ENCODE data around the gene TPGS1. TPM values are rescaled to one million over a fixed set of nuclear protein-coding genes. Genes with fewer than 3 reads are reported as not detected.

The TPGS1 gene
- total and polyA plus RNA-seq, 4 donors = 12.2 to 32.7 (median 25.5) TPM

GRCh38 chr19:511101-511851 is 4.0 kb downstream of the TPGS1 start:
- DNase-seq (peak; percentile 26 to 55 (median 35)), ATAC-seq (ENCODE audit: insufficient read depth, low FRiP score) (no peak)
- 20 to 33% methylated on average over 24 to 30 of the region's 30 CpGs for WGBS, 2 donors
- Histone ChIP-seq H3K9me3 (ENCODE audit: control insufficient read depth in 4 of 4, insufficient read depth in 3 of 4, low read length in 3 of 4) (no peaks in the 10 kb centered on the region), H3K27me3 (ENCODE audit: control insufficient read depth in 3 of 3, insufficient read depth in 3 of 3, low read length in 2 of 3) (no peaks in the 10 kb centered on the region), H3K27ac (ENCODE audit: low read depth in 1 of 2, low read length in 1 of 2) (peak overlapping the region; percentile 52 to 77), H3K9ac (ENCODE audit: insufficient read depth in 1 of 2, low read length in 2 of 2) (peak overlapping the region in 1 of 2 donors; percentile 51), H3K4me1 (ENCODE audit: control insufficient read depth in 5 of 5, insufficient read depth in 5 of 5, low read length in 5 of 5) (peaks cover 0 to 27% (median 5%) of the 10 kb centered on the region in 5 donors), H3K36me3 (ENCODE audit: control insufficient read depth in 4 of 4, insufficient read depth in 4 of 4, low read length in 4 of 4) (peaks cover 0 to 7% (median 5%) of the 10 kb centered on the region in 4 donors), H3K4me3 (peak overlapping the region; percentile 3)
- TF ChIP-seq, protein P1, sequence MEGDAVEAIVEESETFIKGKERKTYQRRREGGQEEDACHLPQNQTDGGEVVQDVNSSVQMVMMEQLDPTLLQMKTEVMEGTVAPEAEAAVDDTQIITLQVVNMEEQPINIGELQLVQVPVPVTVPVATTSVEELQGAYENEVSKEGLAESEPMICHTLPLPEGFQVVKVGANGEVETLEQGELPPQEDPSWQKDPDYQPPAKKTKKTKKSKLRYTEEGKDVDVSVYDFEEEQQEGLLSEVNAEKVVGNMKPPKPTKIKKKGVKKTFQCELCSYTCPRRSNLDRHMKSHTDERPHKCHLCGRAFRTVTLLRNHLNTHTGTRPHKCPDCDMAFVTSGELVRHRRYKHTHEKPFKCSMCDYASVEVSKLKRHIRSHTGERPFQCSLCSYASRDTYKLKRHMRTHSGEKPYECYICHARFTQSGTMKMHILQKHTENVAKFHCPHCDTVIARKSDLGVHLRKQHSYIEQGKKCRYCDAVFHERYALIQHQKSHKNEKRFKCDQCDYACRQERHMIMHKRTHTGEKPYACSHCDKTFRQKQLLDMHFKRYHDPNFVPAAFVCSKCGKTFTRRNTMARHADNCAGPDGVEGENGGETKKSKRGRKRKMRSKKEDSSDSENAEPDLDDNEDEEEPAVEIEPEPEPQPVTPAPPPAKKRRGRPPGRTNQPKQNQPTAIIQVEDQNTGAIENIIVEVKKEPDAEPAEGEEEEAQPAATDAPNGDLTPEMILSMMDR (IDR thresholded peaks at IDR 0.05; ENCODE audit: control extremely low read depth, extremely low read depth) = no peak

DNA sequence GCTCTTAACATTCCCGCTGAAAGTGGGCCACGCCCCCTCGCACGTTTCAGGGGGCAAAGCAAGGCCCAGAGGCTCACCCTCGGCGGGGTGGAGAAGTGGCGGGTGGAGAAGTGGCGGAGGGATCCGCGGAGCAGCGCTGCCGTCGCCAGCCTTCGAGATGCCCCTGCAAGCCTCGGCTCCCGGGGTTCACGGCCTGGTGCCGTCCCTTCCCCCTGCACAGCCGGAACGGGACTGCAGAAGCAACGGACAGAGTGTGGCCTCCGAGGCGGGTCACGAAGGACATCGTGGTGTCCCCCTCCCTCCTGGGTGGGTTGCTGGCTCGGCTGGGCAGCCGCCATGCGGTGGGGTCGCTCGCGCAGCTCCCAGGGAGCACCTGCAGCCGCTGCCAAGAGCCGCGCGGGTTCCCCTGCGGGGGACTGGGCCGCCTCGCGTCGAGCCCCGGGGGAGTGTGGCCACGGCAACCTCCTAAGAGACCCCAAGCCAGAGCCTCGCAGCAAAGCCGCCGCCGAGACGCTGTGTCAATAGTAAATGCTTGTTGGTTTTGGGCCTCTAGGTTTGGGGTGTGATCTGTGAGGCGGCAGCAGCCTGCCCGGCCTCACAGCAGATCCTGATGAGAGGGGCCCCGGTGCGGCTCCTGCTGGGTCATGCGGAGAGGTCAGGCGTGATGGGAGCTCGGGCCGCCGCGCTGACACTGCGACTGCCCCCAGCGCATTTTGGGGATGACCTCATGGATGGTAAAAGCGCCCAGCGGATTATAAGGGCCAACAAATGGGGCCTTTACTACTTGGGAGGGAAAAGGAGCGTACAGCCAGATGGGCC is 5.5 kb downstream of the TPGS1 start:
- DNase-seq = peak; percentile 73 to 88 (median 86)
- TF ChIP-seq, protein P1 (IDR thresholded peaks at IDR 0.05; ENCODE audit: control extremely low read depth, extremely low read depth) = no peak
- no peak for ATAC-seq (ENCODE audit: insufficient read depth, low FRiP score)
- Histone ChIP-seq H3K9me3 (ENCODE audit: control insufficient read depth in 4 of 4, insufficient read depth in 3 of 4, low read length in 3 of 4) (no peaks in the 10 kb centered on the region), H3K36me3 (ENCODE audit: control insufficient read depth in 4 of 4, insufficient read depth in 4 of 4, low read length in 4 of 4) (peaks cover 0 to 7% (median 5%) of the 10 kb centered on the region in 4 donors), H3K9ac (ENCODE audit: insufficient read depth in 1 of 2, low read length in 2 of 2) (no peak overlapping the region), H3K27ac (ENCODE audit: low read depth in 1 of 2, low read length in 1 of 2) (peak overlapping the region in 1 of 2 donors; percentile 44), H3K27me3 (ENCODE audit: control insufficient read depth in 3 of 3, insufficient read depth in 3 of 3, low read length in 2 of 3) (no peaks in the 10 kb centered on the region), H3K4me1 (ENCODE audit: control insufficient read depth in 5 of 5, insufficient read depth in 5 of 5, low read length in 5 of 5) (peaks cover 0 to 28% (median 9%) of the 10 kb centered on the region in 5 donors), H3K4me3 (no peak overlapping the region)
- WGBS, 2 donors = 57 to 59% methylated on average over 58 to 62 of the region's 62 CpGs

DNA sequence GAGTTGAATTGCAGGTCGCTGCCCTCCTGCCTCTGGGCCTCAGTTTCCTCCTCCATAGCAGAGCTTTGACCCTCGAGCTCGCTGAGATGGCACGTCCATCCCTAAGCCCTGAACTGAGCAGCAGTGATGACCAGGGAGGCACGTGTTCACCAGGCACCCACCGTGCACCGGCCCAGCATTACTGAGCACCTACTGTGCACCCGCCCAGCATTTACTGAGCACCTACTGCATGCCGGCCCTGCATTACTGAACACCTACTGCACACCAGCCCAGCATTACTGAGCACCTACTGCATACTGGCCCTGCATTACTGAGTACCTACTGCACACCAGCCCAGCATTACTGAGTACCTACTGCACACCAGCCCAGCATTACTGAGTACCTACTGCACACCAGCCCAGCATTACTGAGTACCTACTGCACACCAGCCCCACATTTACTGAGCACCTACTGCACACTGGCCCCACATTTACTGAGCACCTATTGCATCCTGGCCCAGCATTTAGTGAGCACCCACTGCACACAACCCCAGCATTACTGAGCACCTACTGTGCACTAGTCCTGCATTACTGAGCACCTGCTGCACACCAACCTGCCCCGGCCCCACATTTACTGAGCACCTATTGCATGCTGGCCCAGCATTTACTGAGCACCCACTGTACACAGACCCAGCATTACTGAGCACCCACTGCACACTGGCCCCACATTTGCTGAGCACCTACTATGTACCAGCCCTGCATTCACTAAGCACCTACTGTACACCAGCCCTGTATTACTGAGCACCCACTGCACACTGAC is 6.3 kb downstream of the TPGS1 start:
- Histone ChIP-seq H3K9me3 (ENCODE audit: control insufficient read depth in 4 of 4, insufficient read depth in 3 of 4, low read length in 3 of 4) (no peaks in the 10 kb centered on the region), H3K36me3 (ENCODE audit: control insufficient read depth in 4 of 4, insufficient read depth in 4 of 4, low read length in 4 of 4) (peaks cover 0 to 7% (median 5%) of the 10 kb centered on the region in 4 donors), H3K9ac (ENCODE audit: insufficient read depth in 1 of 2, low read length in 2 of 2) (no peak overlapping the region), H3K27me3 (ENCODE audit: control insufficient read depth in 3 of 3, insufficient read depth in 3 of 3, low read length in 2 of 3) (no peaks in the 10 kb centered on the region), H3K4me3 (no peak overlapping the region), H3K4me1 (ENCODE audit: control insufficient read depth in 5 of 5, insufficient read depth in 5 of 5, low read length in 5 of 5) (peaks cover 0 to 20% (median 4%) of the 10 kb centered on the region in 5 donors), H3K27ac (ENCODE audit: low read depth in 1 of 2, low read length in 1 of 2) (no peak overlapping the region)
- ATAC-seq (ENCODE audit: insufficient read depth, low FRiP score) = no peak
- no peak for DNase-seq
- 88 to 91% methylated on average over 10 of the region's 10 CpGs for WGBS, 2 donors
- TF ChIP-seq, protein P1 (IDR thresholded peaks at IDR 0.05; ENCODE audit: control extremely low read depth, extremely low read depth) = no peak
